SH-SY5Y (cell line): ENCODE measurements around the gene HPGD.

Experiments used
- GATA2 ChIP-seq: IDR thresholded peaks from 2 replicates; pipeline ENCODE4 v1.6.1; 2011; ENCODE audit warnings: mild to moderate bottlenecking, low read depth, low read length
- GATA3 ChIP-seq: IDR thresholded peaks from 2 replicates; pipeline ENCODE4 v1.6.1; 2011; ENCODE audit warnings: low read depth, mild to moderate bottlenecking, low read length, moderate library complexity

GRCh38 chr4:174503079-174503715, 19.1 kb downstream of the HPGD start:
- TF ChIP-seq GATA2 (no peak), GATA3 (no peak)
